ENCODE results near the gene HNRNPDL.

The HNRNPDL gene

GRCh38 chr4:82439088-82439487 is 8.8 kb upstream of the HNRNPDL start:
- no peak for DNase-seq (ENCODE audit: low read depth in 1 of 2, low spot score in 1 of 2)
- Histone ChIP-seq H3K4me3 (replicated peaks; ENCODE audit: insufficient read depth, low read length) (no peak overlapping the region), H3K27ac (replicated peaks) (no peak overlapping the region), H3K27me3 (ENCODE audit: insufficient read depth, poor library complexity, severe bottlenecking) (no peaks in the 10 kb centered on the region)
- TF ChIP-seq, protein P1, sequence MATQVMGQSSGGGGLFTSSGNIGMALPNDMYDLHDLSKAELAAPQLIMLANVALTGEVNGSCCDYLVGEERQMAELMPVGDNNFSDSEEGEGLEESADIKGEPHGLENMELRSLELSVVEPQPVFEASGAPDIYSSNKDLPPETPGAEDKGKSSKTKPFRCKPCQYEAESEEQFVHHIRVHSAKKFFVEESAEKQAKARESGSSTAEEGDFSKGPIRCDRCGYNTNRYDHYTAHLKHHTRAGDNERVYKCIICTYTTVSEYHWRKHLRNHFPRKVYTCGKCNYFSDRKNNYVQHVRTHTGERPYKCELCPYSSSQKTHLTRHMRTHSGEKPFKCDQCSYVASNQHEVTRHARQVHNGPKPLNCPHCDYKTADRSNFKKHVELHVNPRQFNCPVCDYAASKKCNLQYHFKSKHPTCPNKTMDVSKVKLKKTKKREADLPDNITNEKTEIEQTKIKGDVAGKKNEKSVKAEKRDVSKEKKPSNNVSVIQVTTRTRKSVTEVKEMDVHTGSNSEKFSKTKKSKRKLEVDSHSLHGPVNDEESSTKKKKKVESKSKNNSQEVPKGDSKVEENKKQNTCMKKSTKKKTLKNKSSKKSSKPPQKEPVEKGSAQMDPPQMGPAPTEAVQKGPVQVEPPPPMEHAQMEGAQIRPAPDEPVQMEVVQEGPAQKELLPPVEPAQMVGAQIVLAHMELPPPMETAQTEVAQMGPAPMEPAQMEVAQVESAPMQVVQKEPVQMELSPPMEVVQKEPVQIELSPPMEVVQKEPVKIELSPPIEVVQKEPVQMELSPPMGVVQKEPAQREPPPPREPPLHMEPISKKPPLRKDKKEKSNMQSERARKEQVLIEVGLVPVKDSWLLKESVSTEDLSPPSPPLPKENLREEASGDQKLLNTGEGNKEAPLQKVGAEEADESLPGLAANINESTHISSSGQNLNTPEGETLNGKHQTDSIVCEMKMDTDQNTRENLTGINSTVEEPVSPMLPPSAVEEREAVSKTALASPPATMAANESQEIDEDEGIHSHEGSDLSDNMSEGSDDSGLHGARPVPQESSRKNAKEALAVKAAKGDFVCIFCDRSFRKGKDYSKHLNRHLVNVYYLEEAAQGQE (IDR thresholded peaks at IDR 0.05; ENCODE audit: insufficient replicate concordance, low read depth), result no peak
- TF ChIP-seq POLR2AphosphoS5 (IDR thresholded peaks at IDR 0.05; ENCODE audit: low read depth), result no peak
- no peak for TF ChIP-seq CTCF (IDR thresholded peaks at IDR 0.05; ENCODE audit: insufficient read depth, low read length)
- TF ChIP-seq SPI1 (IDR thresholded peaks at IDR 0.05; ENCODE audit: borderline replicate concordance, low read depth), result no peak
- TF ChIP-seq GABPA (IDR thresholded peaks at IDR 0.05; ENCODE audit: low read depth), result no peak

GRCh38 chr4:82437285-82438005 is 7.2 kb upstream of the HNRNPDL start:
- H3K27ac ChIP-seq (replicated peaks), result no peak overlapping the region
- no peak for TF ChIP-seq CTCF (IDR thresholded peaks at IDR 0.05; ENCODE audit: insufficient read depth, low read length)
- TF ChIP-seq SPI1 (IDR thresholded peaks at IDR 0.05; ENCODE audit: borderline replicate concordance, low read depth), result no peak
- no peak for TF ChIP-seq GABPA (IDR thresholded peaks at IDR 0.05; ENCODE audit: low read depth)
- no peak for TF ChIP-seq POLR2AphosphoS5 (IDR thresholded peaks at IDR 0.05; ENCODE audit: low read depth)
- TF ChIP-seq, protein P1 (IDR thresholded peaks at IDR 0.05; ENCODE audit: insufficient replicate concordance, low read depth), result no peak
- no peak for DNase-seq (ENCODE audit: low read depth in 1 of 2, low spot score in 1 of 2)
- no peaks in the 10 kb centered on the region for H3K27me3 ChIP-seq (ENCODE audit: insufficient read depth, poor library complexity, severe bottlenecking)
- H3K4me3 ChIP-seq (replicated peaks; ENCODE audit: insufficient read depth, low read length), result no peak overlapping the region

GRCh38 chr4:82436780-82437179 is 6.5 kb upstream of the HNRNPDL start:
- no peaks in the 10 kb centered on the region for H3K27me3 ChIP-seq (ENCODE audit: insufficient read depth, poor library complexity, severe bottlenecking)
- H3K4me3 ChIP-seq (replicated peaks; ENCODE audit: insufficient read depth, low read length), result no peak overlapping the region
- H3K27ac ChIP-seq (replicated peaks), result no peak overlapping the region
- TF ChIP-seq POLR2AphosphoS5 (IDR thresholded peaks at IDR 0.05; ENCODE audit: low read depth) (no peak), GABPA (IDR thresholded peaks at IDR 0.05; ENCODE audit: low read depth) (no peak), SPI1 (IDR thresholded peaks at IDR 0.05; ENCODE audit: borderline replicate concordance, low read depth) (no peak), CTCF (IDR thresholded peaks at IDR 0.05; ENCODE audit: insufficient read depth, low read length) (no peak)
- TF ChIP-seq, protein P1 (IDR thresholded peaks at IDR 0.05; ENCODE audit: insufficient replicate concordance, low read depth), result no peak
- DNase-seq (ENCODE audit: low read depth in 1 of 2, low spot score in 1 of 2), result no peak

Measured in HL-60 (cell line).